Hematopoietic multipotent progenitor cell (in vitro differentiated cells): Measurements from ENCODE around the gene RUNDC1. TPM values are rescaled to one million over a fixed set of nuclear protein-coding genes. Genes with fewer than 3 reads are reported as not detected.

Source experiments
- DNase-seq, 3 donors: peaks; one replicate each; pipeline ENCODE4 v3.0.0-alpha.2; 2011 to 2015; ENCODE audit warnings: low read depth in 2 of 3, low spot score in 2 of 3
- small RNA-seq: library from RNA; depleted of rRNA; stranded (forward); fragments of <200 nt; gene quantifications from one replicate; pipeline ENCODE3, GENCODE V24; 2012
- total RNA-seq: library from RNA; depleted of rRNA; stranded (reverse); fragments of >200 nt; gene quantifications from one replicate; pipeline ENCODE4 v1.2.3, GENCODE V29; 2012

RUNDC1 gene
- total RNA-seq, 1 donor = 12.7 TPM

GRCh38 chr17:43033948-43034881 lies 53.9 kb downstream of the RUNDC1 start:
- no peak for DNase-seq

GRCh38 chr17:43034894-43035293 lies 54.5 kb downstream of the RUNDC1 start:
- DNase-seq = no peak

GRCh38 chr17:43039646-43040045 lies 59.3 kb downstream of the RUNDC1 start:
- no peak for DNase-seq

- no peak for DNase-seq
These were observed 60.3 kb downstream of the RUNDC1 start for GRCh38 chr17:43040655-43041054.

- DNase-seq = no peak
These were observed 61.8 kb downstream of the RUNDC1 start for GRCh38 chr17:43042025-43042628.

Small RNA genes within 50 kb of the gene (small RNA-seq; reads per million reads assigned to genes)
- gene AARSD1 (1.0 reads per million, percentile 34 among the genes with 10 or more reads in this experiment), gene RF00561 (not detected)

Other genes starting within 250 kb of the RUNDC1 start
- gene EZH1, start 235.5 kb upstream of the RUNDC1 start, total RNA-seq = 35.8 TPM
- gene RAMP2, start 219.3 kb upstream of the RUNDC1 start, total RNA-seq = 0.27 TPM
- 45.5 TPM for gene VPS25, start 207.1 kb upstream of the RUNDC1 start, total RNA-seq
- under 0.01 TPM for gene WNK4, start 200.0 kb upstream of the RUNDC1 start, total RNA-seq
- 56.6 TPM for gene COA3, start 181.9 kb upstream of the RUNDC1 start, total RNA-seq
- under 0.01 TPM for gene CNTD1, start 181.7 kb upstream of the RUNDC1 start, total RNA-seq
- 67.9 TPM for gene BECN1, start 156.3 kb upstream of the RUNDC1 start, total RNA-seq
- 39.0 TPM for gene PSME3, start 147.2 kb upstream of the RUNDC1 start, total RNA-seq
- gene AOC2, start 136.0 kb upstream of the RUNDC1 start, total RNA-seq = 1.3 TPM
- gene AOC3, start 129.4 kb upstream of the RUNDC1 start, total RNA-seq = 0.27 TPM
- not detected for gene G6PC1, start 79.8 kb upstream of the RUNDC1 start, total RNA-seq
- gene AARSD1, start 16.1 kb upstream of the RUNDC1 start, total RNA-seq = 15.9 TPM
- 3.0 TPM for gene PTGES3L, start 485 bp upstream of the RUNDC1 start, total RNA-seq
- gene RPL27, start 17.9 kb downstream of the RUNDC1 start, total RNA-seq = 2,332 TPM
- gene IFI35, start 26.2 kb downstream of the RUNDC1 start, total RNA-seq = 47.9 TPM
- 116 TPM for gene VAT1, start 41.8 kb downstream of the RUNDC1 start, total RNA-seq
- 0.27 TPM for gene RND2, start 44.7 kb downstream of the RUNDC1 start, total RNA-seq
- 14.3 TPM for gene BRCA1, start 144.8 kb downstream of the RUNDC1 start, total RNA-seq
- 27.2 TPM for gene NBR1, start 190.6 kb downstream of the RUNDC1 start, total RNA-seq
- gene TMEM106A, start 231.3 kb downstream of the RUNDC1 start, total RNA-seq = 25.0 TPM
- gene CCDC200, start 248.1 kb downstream of the RUNDC1 start, total RNA-seq = 0.27 TPM